ENCODE data around the gene ZBTB12. TPM values are rescaled to one million over a fixed set of nuclear protein-coding genes. Genes with fewer than 3 reads are reported as not detected.

Gene ZBTB12
- total and polyA plus RNA-seq, 4 donors: 2.8 to 7.3 (median 5.2) TPM

GRCh38 chr6:31906122-31906521 is 4.2 kb upstream of the ZBTB12 start:
- DNase-seq (no peak), ATAC-seq (ENCODE audit: insufficient read depth, low FRiP score) (no peak)
- Histone ChIP-seq H3K36me3 (ENCODE audit: control insufficient read depth in 4 of 4, insufficient read depth in 4 of 4, low read length in 4 of 4) (no peaks in the 10 kb centered on the region), H3K9me3 (ENCODE audit: control insufficient read depth in 4 of 4, insufficient read depth in 3 of 4, low read length in 3 of 4) (no peaks in the 10 kb centered on the region), H3K27me3 (ENCODE audit: control insufficient read depth in 3 of 3, insufficient read depth in 3 of 3, low read length in 2 of 3) (peaks cover 0 to 3% (median 3%) of the 10 kb centered on the region in 3 donors), H3K9ac (ENCODE audit: insufficient read depth in 1 of 2, low read length in 2 of 2) (no peak overlapping the region), H3K4me3 (no peak overlapping the region), H3K27ac (ENCODE audit: low read depth in 1 of 2, low read length in 1 of 2) (no peak overlapping the region), H3K4me1 (ENCODE audit: control insufficient read depth in 5 of 5, insufficient read depth in 5 of 5, low read length in 5 of 5) (peaks cover 0 to 16% (median 3%) of the 10 kb centered on the region in 5 donors)
- TF ChIP-seq CTCF (IDR thresholded peaks at IDR 0.05; ENCODE audit: control extremely low read depth, extremely low read depth): no peak
- WGBS, 2 donors: 46 to 60% methylated on average over 4 of the region's 4 CpGs

GRCh38 chr6:31905041-31905440 is 3.2 kb upstream of the ZBTB12 start:
- Histone ChIP-seq H3K9ac (ENCODE audit: insufficient read depth in 1 of 2, low read length in 2 of 2) (no peak overlapping the region), H3K36me3 (ENCODE audit: control insufficient read depth in 4 of 4, insufficient read depth in 4 of 4, low read length in 4 of 4) (no peaks in the 10 kb centered on the region), H3K27me3 (ENCODE audit: control insufficient read depth in 3 of 3, insufficient read depth in 3 of 3, low read length in 2 of 3) (peaks cover 0 to 3% (median 3%) of the 10 kb centered on the region in 3 donors), H3K4me3 (no peak overlapping the region), H3K4me1 (ENCODE audit: control insufficient read depth in 5 of 5, insufficient read depth in 5 of 5, low read length in 5 of 5) (peaks cover 0 to 16% (median 3%) of the 10 kb centered on the region in 5 donors), H3K27ac (ENCODE audit: low read depth in 1 of 2, low read length in 1 of 2) (no peak overlapping the region), H3K9me3 (ENCODE audit: control insufficient read depth in 4 of 4, insufficient read depth in 3 of 4, low read length in 3 of 4) (no peaks in the 10 kb centered on the region)
- ATAC-seq (ENCODE audit: insufficient read depth, low FRiP score): no peak
- WGBS, 2 donors: 98 to 100% methylated on average over 1 of the region's 1 CpG
- no peak for TF ChIP-seq CTCF (IDR thresholded peaks at IDR 0.05; ENCODE audit: control extremely low read depth, extremely low read depth)
- DNase-seq: no peak

GRCh38 chr6:31903957-31904356 is 2.1 kb upstream of the ZBTB12 start:
- ATAC-seq (ENCODE audit: insufficient read depth, low FRiP score): no peak
- H3K4me3 ChIP-seq: no peak overlapping the region
- H3K9me3 ChIP-seq (ENCODE audit: control insufficient read depth in 4 of 4, insufficient read depth in 3 of 4, low read length in 3 of 4): no peaks in the 10 kb centered on the region
- no peak overlapping the region for H3K9ac ChIP-seq (ENCODE audit: insufficient read depth in 1 of 2, low read length in 2 of 2)
- 70 to 90% methylated on average over 3 of the region's 3 CpGs for WGBS, 2 donors
- peaks cover 0 to 25% (median 5%) of the 10 kb centered on the region in 5 donors for H3K4me1 ChIP-seq (ENCODE audit: control insufficient read depth in 5 of 5, insufficient read depth in 5 of 5, low read length in 5 of 5)
- no peaks in the 10 kb centered on the region for H3K36me3 ChIP-seq (ENCODE audit: control insufficient read depth in 4 of 4, insufficient read depth in 4 of 4, low read length in 4 of 4)
- no peak overlapping the region for H3K27ac ChIP-seq (ENCODE audit: low read depth in 1 of 2, low read length in 1 of 2)
- no peak for TF ChIP-seq CTCF (IDR thresholded peaks at IDR 0.05; ENCODE audit: control extremely low read depth, extremely low read depth)
- H3K27me3 ChIP-seq (ENCODE audit: control insufficient read depth in 3 of 3, insufficient read depth in 3 of 3, low read length in 2 of 3): peaks cover 0 to 3% (median 3%) of the 10 kb centered on the region in 3 donors
- no peak for DNase-seq

- peaks cover 0 to 3% (median 3%) of the 10 kb centered on the region in 3 donors for H3K27me3 ChIP-seq (ENCODE audit: control insufficient read depth in 3 of 3, insufficient read depth in 3 of 3, low read length in 2 of 3)
- H3K36me3 ChIP-seq (ENCODE audit: control insufficient read depth in 4 of 4, insufficient read depth in 4 of 4, low read length in 4 of 4): no peaks in the 10 kb centered on the region
- peak overlapping the region; percentile 12 to 63 for H3K27ac ChIP-seq (ENCODE audit: low read depth in 1 of 2, low read length in 1 of 2)
- peaks cover 0 to 39% (median 9%) of the 10 kb centered on the region in 5 donors for H3K4me1 ChIP-seq (ENCODE audit: control insufficient read depth in 5 of 5, insufficient read depth in 5 of 5, low read length in 5 of 5)
- H3K9me3 ChIP-seq (ENCODE audit: control insufficient read depth in 4 of 4, insufficient read depth in 3 of 4, low read length in 3 of 4): no peaks in the 10 kb centered on the region
- ATAC-seq (ENCODE audit: insufficient read depth, low FRiP score) (no peak), DNase-seq (peak; percentile 56 to 57 (median 56))
- no peak overlapping the region for H3K9ac ChIP-seq (ENCODE audit: insufficient read depth in 1 of 2, low read length in 2 of 2)
- WGBS, 2 donors: 0 to 2% methylated on average over 37 to 43 of the region's 45 CpGs
- no peak for TF ChIP-seq CTCF (IDR thresholded peaks at IDR 0.05; ENCODE audit: control extremely low read depth, extremely low read depth)
- peak overlapping the region; percentile 30 for H3K4me3 ChIP-seq
Observed at GRCh38 chr6:31901415-31901952, 402 bp downstream of the ZBTB12 start.

Data from lung (tissue), 12 donors.